Smooth muscle cell (in vitro differentiated cells): ENCODE data around the gene TSC22D3. TPM values are rescaled to one million over a fixed set of nuclear protein-coding genes. Genes with fewer than 3 reads are reported as not detected.

ENCODE experiments used
- DNase-seq: peaks from one replicate; lab custom pipeline; 2025; ENCODE audit not compliant: unreplicated experiment; lab: John Stamatoyannopoulos, UW
- H2AFZ ChIP-seq: fragments of 200-600 bp; sonication (generic); 2 replicates; pipeline ENCODE4 v1.6.0; 2016; ENCODE audit warnings: antibody characterized with exemption, low read depth, mild to moderate bottlenecking
- H3F3A ChIP-seq: fragments of 200-600 bp; sonication (generic); 2 replicates; pipeline ENCODE4 v1.6.0; 2017; ENCODE audit warnings: antibody characterized with exemption, low read depth
- H3K27ac ChIP-seq: fragments of 200-600 bp; sonication (generic); 2 replicates; pipeline ENCODE4 v1.5.1; 2016; ENCODE audit warnings: low read depth, mild to moderate bottlenecking
- H3K27me3 ChIP-seq: fragments of 200-600 bp; sonication (generic); 2 replicates; pipeline ENCODE4 v1.6.1; 2016; ENCODE audit warnings: low read depth, mild to moderate bottlenecking
- H3K36me3 ChIP-seq: fragments of 200-600 bp; sonication (generic); 2 replicates; pipeline ENCODE4 v1.5.1; 2016; ENCODE audit warnings: low read depth
- H3K4me1 ChIP-seq: fragments of 200-600 bp; sonication (generic); 2 replicates; pipeline ENCODE4 v1.5.1; 2016; ENCODE audit warnings: low read depth
- H3K4me2 ChIP-seq: fragments of 200-600 bp; sonication (generic); 2 replicates; pipeline ENCODE4 v1.6.0; 2016; ENCODE audit warnings: mild to moderate bottlenecking
- H3K4me3 ChIP-seq: fragments of 200-600 bp; sonication (generic); 2 replicates; pipeline ENCODE4 v1.5.1; 2016; ENCODE audit warnings: mild to moderate bottlenecking
- H3K79me2 ChIP-seq: fragments of 200-600 bp; sonication (generic); 2 replicates; pipeline ENCODE4 v1.6.0; 2016; ENCODE audit warnings: low read depth, mild to moderate bottlenecking
- H3K9ac ChIP-seq: fragments of 200-600 bp; sonication (generic); 2 replicates; pipeline ENCODE4 v1.6.0; 2016; ENCODE audit warnings: low read depth
- H3K9me3 ChIP-seq: fragments of 200-600 bp; sonication (generic); replicated peaks from 2 replicates; pipeline ENCODE4 v1.5.1; 2016; ENCODE audit warnings: low read depth
- H4K20me1 ChIP-seq: fragments of 200-600 bp; sonication (generic); 2 replicates; pipeline ENCODE4 v1.6.0; 2016; ENCODE audit warnings: low read depth
- CTCF ChIP-seq: fragments of 200-600 bp; sonication (generic); IDR thresholded peaks from 2 replicates; pipeline ENCODE4 v1.5.1; 2017; ENCODE audit warnings: borderline replicate concordance, mild to moderate bottlenecking, antibody characterized with exemption; ENCODE audit not compliant: insufficient read depth, poor library complexity, severe bottlenecking
- WGBS: methylation state at CpG from one replicate; pipeline ENCODE4 v1.1.7; 2016; ENCODE audit warnings: low lambda C conversion rate; 5-methylcytosine and 5-hydroxymethylcytosine counted together
- polyA plus RNA-seq: library from polyadenylated mRNA; unstranded; fragments of >200 nt; fragmentation: Nextera tagmentation; extraction: Ambion mirVana; gene quantifications from 2 replicates; pipeline ENCODE4 v1.2.1, GENCODE V29; 2016
- total RNA-seq: library from RNA; depleted of rRNA; stranded (reverse); fragments of >200 nt; gene quantifications from 2 replicates; pipeline ENCODE4 v1.2.3, GENCODE V29; 2014

The TSC22D3 gene
- total and polyA plus RNA-seq, 2 experiments from 2014 or later: 144 to 271 TPM

DNA sequence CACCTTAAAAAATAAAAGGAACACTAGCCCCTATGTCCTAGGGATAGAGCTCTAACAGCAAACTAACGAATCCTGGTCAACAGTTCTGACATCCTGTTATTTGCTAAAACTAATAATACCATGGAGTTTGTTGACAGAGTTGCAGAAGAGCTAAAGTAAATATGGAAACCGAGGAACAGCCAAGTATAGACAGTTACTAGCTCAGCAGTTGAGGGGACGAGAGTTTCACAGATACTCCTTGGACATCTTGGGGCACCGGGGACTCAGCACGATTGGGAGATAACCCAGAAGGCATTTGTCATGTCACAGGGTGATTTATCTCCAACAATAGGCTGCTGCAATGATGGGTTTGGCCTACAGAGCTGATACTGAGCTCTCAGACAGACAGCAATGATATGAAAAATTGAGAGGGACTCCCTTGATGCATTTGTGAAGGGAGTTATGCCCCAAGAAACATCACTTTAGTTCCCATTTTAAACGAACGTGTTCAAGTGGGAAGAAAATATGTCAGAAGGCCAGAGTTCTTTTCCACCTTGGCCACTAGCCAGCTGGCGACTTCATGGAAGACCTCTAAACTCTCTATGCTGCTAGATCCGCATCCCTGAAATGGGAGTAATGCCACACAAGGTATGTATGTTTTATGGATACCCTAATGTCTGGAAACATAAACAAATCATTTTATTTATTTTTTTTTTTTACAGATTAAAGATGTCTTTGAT is 48.6 kb downstream of the TSC22D3 start:
- Histone ChIP-seq H3K79me2 (no peaks in the 10 kb centered on the region), H3K4me3 (no peak overlapping the region), H3K27ac (no peak overlapping the region), H2AFZ (no peak overlapping the region), H3K27me3 (no peaks in the 10 kb centered on the region), H4K20me1 (no peaks in the 10 kb centered on the region), H3F3A (no peaks in the 10 kb centered on the region), H3K36me3 (no peaks in the 10 kb centered on the region), H3K4me2 (no peak overlapping the region), H3K9me3 (no peaks in the 10 kb centered on the region), H3K9ac (no peak overlapping the region), H3K4me1 (peaks cover 12% of the 10 kb centered on the region)
- TF ChIP-seq CTCF: no peak
- DNase-seq: no peak
- WGBS: 93% methylated on average over 9 of the region's 9 CpGs

DNA sequence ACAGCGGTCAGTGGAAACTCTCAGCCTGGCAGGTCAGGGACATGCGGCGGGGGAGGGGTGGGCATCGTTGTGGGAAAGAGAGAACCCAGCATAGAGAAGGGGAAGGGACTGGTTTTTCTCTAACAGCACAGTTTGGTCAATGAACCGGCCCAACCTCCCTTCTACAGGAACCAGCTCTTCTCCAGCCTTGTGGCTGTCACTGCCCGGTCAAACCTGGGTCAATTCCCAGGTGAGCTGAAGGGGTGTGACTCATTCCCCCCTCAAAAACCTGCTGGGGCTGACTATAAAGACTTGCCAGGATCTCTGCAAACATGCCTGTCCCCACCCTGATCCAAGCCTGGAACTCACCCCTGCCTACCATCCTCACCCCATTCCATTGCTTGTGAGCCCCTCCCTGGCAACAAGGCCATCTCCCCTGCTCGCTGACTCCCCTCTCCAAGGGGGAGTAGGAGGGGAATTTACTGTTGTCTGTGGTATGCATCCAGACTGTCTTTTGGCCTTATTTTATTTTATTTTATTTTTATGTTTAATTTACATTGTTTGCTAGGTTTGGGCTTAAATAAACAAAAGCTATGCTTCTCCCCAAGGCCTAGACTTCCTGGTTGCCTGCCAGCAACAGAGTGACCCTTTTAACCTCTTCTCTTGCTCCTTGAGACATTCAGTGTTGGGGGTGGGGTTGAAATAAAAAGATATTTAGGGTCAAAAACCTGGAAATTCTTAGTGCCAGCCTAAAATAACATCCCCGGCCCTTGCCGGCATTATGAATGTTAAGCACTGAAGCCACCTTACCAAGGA is 49.6 kb downstream of the TSC22D3 start:
- Histone ChIP-seq H3K9me3 (no peaks in the 10 kb centered on the region), H3K27ac (no peak overlapping the region), H4K20me1 (no peaks in the 10 kb centered on the region), H3K36me3 (no peaks in the 10 kb centered on the region), H3F3A (no peaks in the 10 kb centered on the region), H3K4me2 (no peak overlapping the region), H3K4me3 (no peak overlapping the region), H3K9ac (no peak overlapping the region), H2AFZ (no peak overlapping the region), H3K79me2 (no peaks in the 10 kb centered on the region), H3K27me3 (no peaks in the 10 kb centered on the region), H3K4me1 (peaks cover 12% of the 10 kb centered on the region)
- no peak for TF ChIP-seq CTCF
- WGBS: 86% methylated on average over 9 of the region's 9 CpGs
- DNase-seq: no peak

- no peaks in the 10 kb centered on the region for H3F3A ChIP-seq
- no peaks in the 10 kb centered on the region for H4K20me1 ChIP-seq
- H3K9ac ChIP-seq: no peak overlapping the region
- H3K9me3 ChIP-seq: no peaks in the 10 kb centered on the region
- H3K36me3 ChIP-seq: no peaks in the 10 kb centered on the region
- H3K27ac ChIP-seq: no peak overlapping the region
- TF ChIP-seq CTCF: no peak
- no peak overlapping the region for H2AFZ ChIP-seq
- no peaks in the 10 kb centered on the region for H3K79me2 ChIP-seq
- WGBS: 84% methylated on average over 3 of the region's 3 CpGs
- no peak overlapping the region for H3K4me3 ChIP-seq
- H3K27me3 ChIP-seq: no peaks in the 10 kb centered on the region
- no peak overlapping the region for H3K4me2 ChIP-seq
- DNase-seq: no peak
- H3K4me1 ChIP-seq: peaks cover 9% of the 10 kb centered on the region
These were observed 50.9 kb downstream of the TSC22D3 start for GRCh38 chrX:107724653-107725052.
